Keratinocyte (primary cell): ENCODE results near the gene RBM46. TPM values are rescaled to one million over a fixed set of nuclear protein-coding genes. Genes with fewer than 3 reads are reported as not detected.
"Not testable (repeated sequence)": the region's sequence is repeated elsewhere in the genome, so short reads cannot be mapped to it uniquely, and the experiment has no call there.

ENCODE experiments used
- DNase-seq: peaks from one replicate; pipeline ENCODE4 v3.0.0-alpha.2; 2011; ENCODE audit warnings: low read depth, missing footprints, low spot score
- FAIRE-seq: peaks from 2 replicates; lab custom pipeline; 2011; peaks lifted over from hg19 to GRCh38; lab: Jason Lieb, UNC
- H2AFZ ChIP-seq: 2 replicates; pipeline ENCODE4 v1.6.0; 2012; ENCODE audit warnings: low read length, control low read depth, inconsistent platforms; ENCODE audit not compliant: control insufficient read depth
- H3K27ac ChIP-seq: 2 replicates; pipeline ENCODE4 v1.5.1; 2011; ENCODE audit warnings: low read length; ENCODE audit not compliant: control insufficient read depth, insufficient read depth
- H3K27me3 ChIP-seq: 3 replicates; pipeline ENCODE4 v1.6.0; 2011; ENCODE audit warnings: low read length; ENCODE audit not compliant: control insufficient read depth, insufficient read depth; ENCODE audit errors: extremely low read depth
- H3K36me3 ChIP-seq, 2 experiments: 2 replicates in 1 of 2; 3 replicates in 1 of 2; pipeline ENCODE4 v1.5.1; 2011; ENCODE audit warnings: low read length in 2 of 2, mild to moderate bottlenecking in 1 of 2; ENCODE audit not compliant: control insufficient read depth in 2 of 2, insufficient read depth in 2 of 2; ENCODE audit errors: extremely low read depth in 1 of 2
- H3K4me1 ChIP-seq: 3 replicates; pipeline ENCODE4 v1.5.1; 2011; ENCODE audit warnings: low read length; ENCODE audit not compliant: control insufficient read depth, insufficient read depth; ENCODE audit errors: extremely low read depth
- H3K4me2 ChIP-seq: 3 replicates; pipeline ENCODE4 v1.6.0; 2011; ENCODE audit warnings: low read depth, low read length; ENCODE audit not compliant: control insufficient read depth, insufficient read depth; ENCODE audit errors: extremely low read depth
- H3K4me3 ChIP-seq, 3 experiments: fragments of 200-600 bp in 1 of 3; sonication (generic) in 1 of 3; 2 replicates in 2 of 3; 3 replicates in 1 of 3; pipeline ENCODE4 v1.5.1; 2011 to 2016; ENCODE audit warnings: low read length in 3 of 3, mild to moderate bottlenecking in 3 of 3, control low read depth in 2 of 3, inconsistent platforms in 1 of 3, low read depth in 1 of 3, mixed read lengths in 1 of 3, mixed run types in 1 of 3, moderate library complexity in 1 of 3; ENCODE audit not compliant: control insufficient read depth in 2 of 3, insufficient read depth in 2 of 3; ENCODE audit errors: extremely low read depth in 1 of 3
- H3K79me2 ChIP-seq: 2 replicates; pipeline ENCODE4 v1.6.0; 2012; ENCODE audit warnings: low read length; ENCODE audit not compliant: control insufficient read depth, insufficient read depth
- H3K9ac ChIP-seq: 3 replicates; pipeline ENCODE4 v1.6.0; 2011; ENCODE audit warnings: low read length; ENCODE audit not compliant: control insufficient read depth, insufficient read depth; ENCODE audit errors: extremely low read depth
- H3K9me1 ChIP-seq: 3 replicates; pipeline ENCODE4 v1.6.0; 2011; ENCODE audit warnings: low read length; ENCODE audit not compliant: control insufficient read depth, insufficient read depth; ENCODE audit errors: extremely low read depth
- H3K9me3 ChIP-seq: 2 replicates; pipeline ENCODE4 v1.5.1; 2012; ENCODE audit warnings: low read depth, low read length; ENCODE audit not compliant: control insufficient read depth
- H4K20me1 ChIP-seq: 3 replicates; pipeline ENCODE4 v1.6.0; 2011; ENCODE audit warnings: low read length; ENCODE audit not compliant: control insufficient read depth, insufficient read depth; ENCODE audit errors: extremely low read depth
- CTCF ChIP-seq, 3 experiments: IDR thresholded peaks in 1 of 3; conservative IDR thresholded peaks in 1 of 3; optimal IDR thresholded peaks in 1 of 3; 2 replicates in 2 of 3; 3 replicates in 1 of 3; pipeline versions ENCODE3 to v1.5.1; 2011; ENCODE audit warnings: low read length in 3 of 3, mild to moderate bottlenecking in 3 of 3, moderate library complexity in 2 of 3, control low read depth in 1 of 3, inconsistent platforms in 1 of 3; ENCODE audit not compliant: insufficient read depth in 2 of 3; ENCODE audit errors: extremely low read depth in 1 of 3
- EZH2 ChIP-seq: IDR thresholded peaks from one replicate; pipeline ENCODE4 v1.6.1; 2012; ENCODE audit warnings: inconsistent platforms, mild to moderate bottlenecking, low read length, moderate library complexity
- dilution Hi-C: fragments of 300-500 bp; cut with MboI; formaldehyde crosslinking; loops from one replicate; pipeline ENCODE4 v1.7.0; 2020; ENCODE audit warnings: low sequenced_read_pairs; ENCODE audit not compliant: extremely low pct_ligation_motif_present
- polyA plus RNA-seq, 5 experiments: library from polyadenylated mRNA; depleted of rRNA in 3 of 5; stranded (reverse) in 3 of 5; stranded (forward) in 1 of 5; unstranded in 1 of 5; fragments of >200 nt; gene quantifications; 1 replicate in 1 of 5; 2 replicates in 3 of 5; 3 replicates in 1 of 5; pipeline versions ENCODE4 v1.2.1 to v1.2.3, GENCODE V29; 2011 to 2012; ENCODE audit warnings: missing spikeins in 2 of 5, low read depth in 1 of 5, low replicate concordance in 1 of 5

Gene RBM46
- polyA plus RNA-seq, 1 donor (not counting 4 experiments of a cell fraction or from before 2014, with no cell fraction given), result 0.04 TPM

DNA sequence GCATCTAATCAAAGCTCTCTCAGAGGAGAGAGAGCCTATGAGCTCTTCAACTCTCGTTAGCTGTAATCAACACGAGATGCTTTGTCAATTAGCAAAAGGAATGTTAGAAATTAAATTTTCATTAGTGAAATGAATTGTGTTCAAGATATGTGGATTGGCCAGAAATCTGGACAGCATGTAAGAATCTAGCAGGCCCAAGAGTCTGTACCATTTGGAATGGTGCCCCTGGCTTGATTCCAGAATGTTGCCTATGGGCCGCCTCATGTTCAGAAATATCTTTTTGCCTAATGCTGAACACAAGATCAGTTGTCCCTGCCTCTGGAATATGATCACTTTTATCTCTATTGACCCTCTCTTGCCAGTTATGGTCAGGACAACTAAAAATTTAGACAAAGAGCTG is 88.2 kb downstream of the RBM46 start:
- Histone ChIP-seq H3K9me3 (no peaks in the 10 kb centered on the region), H2AFZ (no peak overlapping the region), H3K9ac (no peak overlapping the region), H3K4me2 (no peak overlapping the region), H3K4me3 (no peak overlapping the region), H3K9me1 (no peaks in the 10 kb centered on the region), H3K4me1 (no peaks in the 10 kb centered on the region), H3K36me3 (no peaks in the 10 kb centered on the region), H3K27me3 (no peaks in the 10 kb centered on the region), H3K27ac (no peak overlapping the region), H4K20me1 (no peaks in the 10 kb centered on the region), H3K79me2 (no peaks in the 10 kb centered on the region)
- FAIRE-seq (no peak), DNase-seq (no peak)
- no peak for TF ChIP-seq CTCF (optimal IDR thresholded peaks at IDR 0.05 in 1 of 3, IDR thresholded peaks at IDR 0.05 in 1 of 3, conservative IDR thresholded peaks at IDR 0.05 in 1 of 3; ENCODE audit: extremely low read depth in 1 of 3, insufficient read depth in 2 of 3, low read length in 3 of 3)
- TF ChIP-seq EZH2, result no peak
- dilution Hi-C loops, result no loop called here

DNA sequence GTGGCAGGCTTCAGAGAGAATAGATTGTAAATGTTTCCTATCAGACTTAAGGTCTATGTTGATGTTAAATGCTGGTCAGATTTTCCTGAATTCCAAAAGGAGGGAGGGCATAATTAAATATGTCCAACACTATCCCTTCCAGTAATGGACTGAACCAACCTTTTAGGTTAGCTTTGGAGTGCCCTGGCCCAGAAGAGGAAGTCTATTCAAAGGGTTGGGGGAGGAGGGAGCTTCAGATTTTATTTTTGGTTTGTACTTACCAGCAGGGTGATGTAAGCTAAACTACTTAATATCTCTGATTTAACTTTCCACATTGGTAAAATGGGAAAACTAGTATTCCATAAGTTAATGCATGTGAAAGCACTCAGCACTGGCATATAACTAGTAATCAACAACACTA is 91.1 kb downstream of the RBM46 start:
- Histone ChIP-seq H2AFZ (no peak overlapping the region), H3K9me3 (no peaks in the 10 kb centered on the region), H3K9ac (no peak overlapping the region), H3K36me3 (no peaks in the 10 kb centered on the region), H3K79me2 (no peaks in the 10 kb centered on the region), H3K4me2 (no peak overlapping the region), H3K4me3 (no peak overlapping the region), H3K9me1 (no peaks in the 10 kb centered on the region), H3K27me3 (no peaks in the 10 kb centered on the region), H3K4me1 (no peaks in the 10 kb centered on the region), H4K20me1 (no peaks in the 10 kb centered on the region), H3K27ac (no peak overlapping the region)
- TF ChIP-seq EZH2 (no peak), CTCF (optimal IDR thresholded peaks at IDR 0.05 in 1 of 3, IDR thresholded peaks at IDR 0.05 in 1 of 3, conservative IDR thresholded peaks at IDR 0.05 in 1 of 3; ENCODE audit: extremely low read depth in 1 of 3, insufficient read depth in 2 of 3, low read length in 3 of 3) (no peak)
- dilution Hi-C loops, result no loop called here
- no peak for DNase-seq
- no peak for FAIRE-seq

DNA sequence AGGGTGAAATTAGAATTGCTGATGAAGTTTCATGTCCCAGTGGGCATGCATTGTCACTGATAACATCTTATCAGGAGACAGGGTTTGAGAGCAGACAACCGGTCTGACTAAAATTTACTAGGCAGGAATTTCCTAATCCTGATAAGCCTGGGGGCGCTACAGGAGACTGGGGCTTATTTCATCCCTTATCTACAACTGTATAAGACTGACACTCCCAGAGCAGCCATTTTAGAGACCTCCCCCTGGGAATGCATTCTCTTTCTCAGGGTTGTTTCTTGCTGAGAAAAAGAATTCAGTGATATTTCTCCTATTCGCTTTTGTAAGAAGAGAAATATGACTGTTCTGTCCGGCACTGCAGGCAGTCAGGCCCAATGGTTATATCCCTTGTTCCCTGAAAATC is 93.0 kb downstream of the RBM46 start:
- FAIRE-seq, result not testable (repeated sequence)

More for the DNA sequence above, 93.0 kb downstream of the RBM46 start:
- H3K9ac ChIP-seq, H3K4me1 ChIP-seq, H3K36me3 ChIP-seq, H3K79me2 ChIP-seq, H3K27ac ChIP-seq, H3K9me3 ChIP-seq, dilution Hi-C loops, H3K4me3 ChIP-seq, H3K9me1 ChIP-seq, H3K4me2 ChIP-seq, H2AFZ ChIP-seq, H4K20me1 ChIP-seq, DNase-seq, H3K27me3 ChIP-seq: not testable (repeated sequence)
